Left colon (tissue), 2 donors: ENCODE data around the gene ACO2. TPM values are rescaled to one million over a fixed set of nuclear protein-coding genes. Genes with fewer than 3 reads are reported as not detected.

Experiments used
- ATAC-seq: fragments of 200-7000 bp; cut with Tn5 transposase; one replicate; pipeline ENCODE4 v1.9.1; 2020; ENCODE audit warnings: mild to moderate bottlenecking, moderate library complexity
- DNase-seq, 2 donors: peaks; one replicate each; pipeline ENCODE4 v3.0.0-alpha.2; 2020
- intact Hi-C, 2 donors: fragments of 100-400 bp; cut with DNase I in 1 of 2; cut with micrococcal nuclease in 1 of 2; formaldehyde crosslinking; loops; one replicate each; pipeline versions ENCODE4 v1.11.2 to v1.14.0; 2022; cut with DNase I, micrococcal nuclease
- total RNA-seq, 2 donors: library from RNA; stranded (reverse); fragmentation: NEBNext Ultra II Directional; extraction: Animal tissue kit (Norgen Biotek cat#: 25700); gene quantifications; one replicate each; pipeline ENCODE4 v1.2.1, GENCODE V29; 2021
- donor health status: DM: no; HTN: no; CAD: no.
- donor health status: DM: yes; HTN: yes; CAD: no.

ACO2 gene
- total RNA-seq, 2 donors from 2014 or later, result 271 to 289 TPM

DNA sequence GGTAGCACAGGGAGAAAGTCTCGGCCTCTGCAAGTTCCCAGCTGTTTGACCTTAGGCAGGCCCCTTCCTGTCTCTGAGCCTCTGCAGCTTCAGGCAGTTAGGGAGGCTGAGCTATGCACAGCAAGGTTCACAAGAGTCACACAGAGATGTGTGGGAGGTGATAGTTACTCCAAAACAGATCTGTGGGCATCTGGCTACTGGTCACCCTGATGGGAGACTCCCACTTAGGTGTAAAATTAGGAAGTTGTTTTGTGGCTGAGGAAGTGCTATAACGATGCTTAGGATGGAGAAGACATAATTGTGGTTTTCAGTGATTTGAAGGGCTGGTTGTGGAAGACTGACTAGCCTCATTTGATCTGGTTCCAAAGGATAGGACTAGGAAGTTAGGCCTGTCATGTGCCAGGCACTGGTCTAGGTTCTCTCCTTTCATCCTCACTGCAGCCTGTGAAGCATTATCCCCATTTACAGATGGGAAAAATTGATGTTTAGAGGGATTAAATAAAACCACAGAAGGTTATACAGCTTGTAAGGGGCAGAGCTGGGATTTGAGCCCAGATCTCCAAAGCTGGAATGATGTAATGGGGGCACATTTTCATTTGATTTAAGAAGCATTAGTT lies 13.5 kb downstream of the ACO2 start:
- DNase-seq (no peak), ATAC-seq (no peak)
- intact Hi-C loops, result no loop called here

GRCh38 chr22:41485033-41485432 lies 16.1 kb downstream of the ACO2 start:
- ATAC-seq (peak; percentile 92), DNase-seq (peak; percentile 67 to 75)
- intact Hi-C loops, result no loop called here

DNA sequence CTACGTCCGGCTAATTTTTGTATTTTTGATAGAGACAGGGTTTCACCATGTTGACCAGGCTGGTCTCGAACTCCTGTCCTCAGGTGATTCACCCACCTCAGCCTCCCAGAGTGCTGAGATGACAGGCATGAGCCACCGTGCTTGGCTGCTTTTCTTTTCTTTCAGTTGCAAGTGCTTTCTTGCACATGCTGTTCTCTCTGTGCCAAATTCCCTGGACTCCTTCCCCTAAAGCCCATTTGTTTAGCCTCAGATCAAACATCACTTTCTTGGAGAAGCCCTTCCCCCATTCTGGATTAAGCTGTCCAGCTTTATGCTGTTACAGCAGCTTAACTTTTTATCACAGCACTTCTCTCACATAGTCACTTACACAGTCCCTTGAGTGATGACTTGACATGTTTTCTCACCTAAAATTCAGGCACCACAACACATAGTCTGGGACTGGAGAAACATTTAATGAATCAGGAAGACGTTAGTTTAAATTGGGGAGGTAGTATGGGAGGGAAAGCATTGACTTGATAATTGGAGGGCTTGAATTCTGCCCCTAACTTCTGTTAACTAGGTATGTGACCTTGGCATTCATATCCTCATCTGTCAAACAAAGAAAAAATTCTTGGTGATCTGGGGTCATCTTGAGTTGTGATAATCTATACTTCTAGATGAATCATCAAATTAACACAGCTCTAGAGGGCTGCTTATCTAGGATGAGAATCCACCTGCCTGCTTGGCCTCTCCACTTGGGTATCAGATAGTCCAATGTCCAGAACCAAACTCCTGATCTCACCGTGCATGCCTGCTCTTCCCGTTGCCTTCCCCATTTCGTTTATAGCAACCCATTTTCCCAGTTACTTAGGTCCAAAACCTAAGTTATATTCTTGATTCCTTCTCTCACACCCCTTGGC lies 18.4 kb downstream of the ACO2 start:
- no peak for DNase-seq
- intact Hi-C loops, result no loop called here
- peak; percentile 27 for ATAC-seq

- DNase-seq, result no peak
- ATAC-seq, result no peak
Measured at GRCh38 chr22:41488076-41488475, 19.2 kb downstream of the ACO2 start.

DNA sequence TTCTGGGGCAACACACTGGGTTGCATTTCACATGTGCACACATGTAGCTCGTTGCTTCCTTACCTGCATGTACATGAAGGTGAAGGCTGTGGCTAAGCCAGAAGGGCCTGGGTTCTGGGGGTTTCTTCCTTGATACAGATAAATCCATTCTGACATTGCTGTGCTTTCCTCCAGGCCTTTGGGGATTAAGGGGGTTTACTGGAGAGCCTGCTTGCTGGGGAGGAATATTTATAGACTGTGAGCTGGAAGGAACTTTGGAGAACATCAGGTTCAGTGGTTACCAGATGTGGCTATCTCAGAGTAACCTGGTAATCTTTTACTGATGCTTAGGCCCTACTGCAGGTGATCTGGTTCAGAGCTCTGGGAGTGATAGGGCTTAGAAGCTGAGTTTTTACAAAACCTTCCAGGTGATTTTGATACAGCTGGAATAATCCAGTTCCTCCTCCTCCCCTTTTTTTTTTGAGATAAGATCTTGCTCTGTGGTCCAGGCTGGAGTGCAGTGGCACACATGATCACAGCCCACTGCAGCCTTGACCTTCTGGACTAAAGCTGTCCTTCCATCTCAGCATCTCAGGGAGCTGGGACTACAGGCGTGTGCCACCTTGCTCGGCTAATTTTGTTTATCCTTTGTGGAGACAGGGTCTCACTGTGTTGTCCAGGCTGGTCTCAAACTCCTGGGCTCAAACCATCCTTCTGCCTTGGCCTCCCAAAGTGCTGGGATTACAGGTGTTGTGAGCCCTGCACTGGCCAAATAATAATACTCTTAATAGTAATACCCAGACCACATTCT lies 19.9 kb downstream of the ACO2 start:
- ATAC-seq, result no peak
- no peak for DNase-seq
- intact Hi-C loops, result no loop called here

More at GRCh38 chr22:41488076-41488475, 19.2 kb downstream of the ACO2 start:
- intact Hi-C loops, result no loop called here

- intact Hi-C loops, result no loop called here
- ATAC-seq (peak; percentile 55), DNase-seq (no peak)
Measured at GRCh38 chr22:41491374-41492100, 22.6 kb downstream of the ACO2 start.

GRCh38 chr22:41498303-41498835 lies 29.5 kb downstream of the ACO2 start:
- DNase-seq (no peak), ATAC-seq (peak; percentile 27)

DNA sequence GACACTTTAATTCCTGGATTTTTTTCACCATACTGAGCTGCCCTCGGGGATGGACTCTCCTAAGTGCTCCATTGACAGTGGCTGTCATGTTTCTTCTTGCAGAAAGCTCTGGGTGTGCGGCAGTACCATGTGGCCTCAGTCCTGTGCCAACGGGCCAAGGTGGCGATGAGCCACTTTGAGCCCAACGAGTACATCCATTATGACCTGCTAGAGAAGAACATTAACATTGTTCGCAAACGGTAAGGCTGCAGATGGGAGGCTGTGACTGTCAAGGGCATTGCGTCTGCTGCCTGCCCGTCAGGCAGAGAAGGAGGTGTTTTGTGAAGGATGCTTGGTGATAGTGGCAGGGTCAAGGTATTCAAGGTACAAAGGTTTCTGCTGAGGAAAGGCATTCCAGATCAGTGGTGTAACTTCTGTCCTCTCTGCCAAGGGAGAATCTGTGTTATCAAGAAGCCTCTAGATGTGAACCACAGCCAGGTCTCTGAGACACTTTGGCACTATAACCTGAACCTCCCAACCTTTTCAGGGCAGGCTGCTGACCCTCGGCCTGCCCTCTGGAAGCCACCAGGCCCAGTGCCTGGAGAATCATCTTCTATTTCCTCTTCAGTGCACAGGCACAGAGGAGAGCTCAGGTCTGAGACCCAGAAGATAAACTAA lies 30.8 kb downstream of the ACO2 start:
- no peak for DNase-seq
- peak; percentile 65 for ATAC-seq
- intact Hi-C loops, result no loop called here

More at GRCh38 chr22:41498303-41498835, 29.5 kb downstream of the ACO2 start:
- intact Hi-C loops, result no loop called here

DNA sequence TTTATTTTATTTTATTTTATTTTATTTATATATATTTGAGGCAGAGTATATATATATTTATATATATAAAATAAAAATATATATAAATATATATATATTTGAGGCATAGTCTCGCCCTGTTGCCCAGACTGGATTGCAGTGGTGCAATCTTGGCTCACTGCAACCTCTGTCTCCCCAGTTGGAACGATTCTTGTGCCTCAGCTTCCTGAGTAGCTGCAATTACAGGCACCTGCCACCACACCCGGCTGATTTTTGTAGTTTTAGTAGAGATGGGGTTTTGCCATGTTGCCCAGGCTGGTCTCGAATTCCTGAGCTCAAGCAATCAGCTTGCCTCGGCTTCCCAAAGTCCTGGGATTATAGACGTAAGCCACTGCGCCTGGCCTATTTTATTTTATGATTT lies 31.4 kb downstream of the ACO2 start:
- ATAC-seq, result no peak
- intact Hi-C loops, result no loop called here

DNA sequence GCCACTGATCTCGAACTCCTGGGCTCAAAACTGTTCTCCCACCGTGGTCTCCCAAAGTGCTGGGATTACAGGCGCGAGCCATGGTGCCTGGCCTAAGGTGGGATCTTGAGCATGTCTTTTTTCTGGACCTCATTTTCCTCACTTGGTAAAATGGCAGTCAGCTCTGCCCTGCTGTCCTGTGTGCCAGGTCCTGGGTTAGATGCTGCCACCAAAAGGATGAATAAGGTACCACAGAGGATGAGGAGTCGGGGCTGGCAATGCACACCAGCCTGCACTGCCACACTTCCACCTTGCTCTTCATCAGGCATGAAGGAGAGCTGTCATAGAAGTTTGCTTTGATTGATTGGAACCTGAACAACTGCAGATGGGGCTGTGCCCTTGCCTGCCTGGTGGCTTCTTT lies 32.3 kb downstream of the ACO2 start:
- ATAC-seq (peak; percentile 69), DNase-seq (no peak)

More for the DNA sequence above, 31.4 kb downstream of the ACO2 start:
- DNase-seq, result no peak

GRCh38 chr22:41504397-41504796 lies 35.5 kb downstream of the ACO2 start:
- intact Hi-C loops, result no loop called here
- DNase-seq, result no peak
- ATAC-seq, result no peak

More for the DNA sequence above, 32.3 kb downstream of the ACO2 start:
- intact Hi-C loops, result no loop called here

GRCh38 chr22:41504816-41505215 lies 35.9 kb downstream of the ACO2 start:
- intact Hi-C loops, result no loop called here
- no peak for ATAC-seq

DNA sequence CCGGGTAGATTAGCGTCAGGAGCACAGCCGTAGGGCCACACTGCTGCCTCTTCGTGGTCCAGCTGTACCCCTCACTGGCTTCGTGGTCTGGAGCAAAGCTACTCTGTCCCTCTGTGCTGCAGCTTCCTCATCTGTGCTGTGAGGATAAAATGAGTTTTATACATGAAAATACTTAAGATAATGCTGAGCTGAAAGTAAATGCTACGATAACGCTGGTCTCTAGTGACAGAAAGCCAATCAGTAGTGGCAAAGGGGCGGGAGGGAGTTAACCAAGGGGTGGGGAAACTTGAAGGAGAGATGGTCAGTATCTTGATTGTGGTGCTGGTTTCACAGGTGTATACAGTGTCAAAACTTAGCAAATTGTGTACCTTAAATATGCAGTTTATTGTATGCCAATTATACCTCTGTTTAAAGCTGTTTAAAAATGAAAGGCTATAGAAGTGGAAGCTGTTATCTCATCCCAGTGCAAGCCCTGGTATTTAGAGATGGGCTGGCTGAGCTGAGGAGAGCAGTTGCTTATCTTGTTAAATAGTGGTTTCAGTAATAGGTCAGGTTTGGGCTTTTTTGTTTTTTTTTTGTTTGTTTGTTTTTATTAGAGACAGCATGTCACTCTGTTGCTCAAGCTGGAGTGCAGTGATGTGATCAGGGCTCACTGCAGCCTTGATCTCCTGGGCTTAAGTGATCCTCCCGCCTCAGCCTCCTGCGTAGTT lies 36.7 kb downstream of the ACO2 start:
- DNase-seq, result no peak
- intact Hi-C loops, result no loop called here
- ATAC-seq, result no peak

More at GRCh38 chr22:41504816-41505215, 35.9 kb downstream of the ACO2 start:
- DNase-seq, result no peak

GRCh38 chr22:41507330-41508063 lies 38.6 kb downstream of the ACO2 start:
- ATAC-seq (no peak), DNase-seq (no peak)
- intact Hi-C loops, result no loop called here

DNA sequence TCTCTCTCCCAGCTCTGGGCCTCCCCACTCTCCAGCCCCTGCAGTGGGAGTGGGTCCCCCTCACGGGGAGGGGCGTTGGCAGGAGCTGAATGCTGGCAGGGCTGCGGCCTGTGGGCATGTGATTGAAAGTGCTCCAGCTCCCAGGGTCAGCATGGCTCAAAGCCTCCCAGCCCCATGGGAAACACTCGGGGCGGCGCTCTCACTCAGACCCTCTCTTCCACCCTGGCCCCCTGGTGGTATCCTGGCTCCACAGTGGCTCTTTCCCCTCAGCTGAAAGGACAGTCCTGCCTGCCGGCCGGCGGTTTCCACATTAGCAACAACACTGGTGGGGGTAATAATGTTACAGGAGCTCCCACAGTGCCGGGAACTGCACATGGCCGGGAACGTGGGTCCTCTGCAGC lies 39.9 kb downstream of the ACO2 start:
- ATAC-seq (no peak), DNase-seq (no peak)
- intact Hi-C loops, result no loop called here

GRCh38 chr22:41511521-41511968 lies 42.6 kb downstream of the ACO2 start:
- DNase-seq (no peak), ATAC-seq (no peak)
- intact Hi-C loops, result no loop called here
